Measurements from ENCODE around the gene TMEM52. TPM values are rescaled to one million over a fixed set of nuclear protein-coding genes. Genes with fewer than 3 reads are reported as not detected.

Gene TMEM52
- polyA plus RNA-seq, 1 donor from 2014 or later: 0.89 TPM

DNA sequence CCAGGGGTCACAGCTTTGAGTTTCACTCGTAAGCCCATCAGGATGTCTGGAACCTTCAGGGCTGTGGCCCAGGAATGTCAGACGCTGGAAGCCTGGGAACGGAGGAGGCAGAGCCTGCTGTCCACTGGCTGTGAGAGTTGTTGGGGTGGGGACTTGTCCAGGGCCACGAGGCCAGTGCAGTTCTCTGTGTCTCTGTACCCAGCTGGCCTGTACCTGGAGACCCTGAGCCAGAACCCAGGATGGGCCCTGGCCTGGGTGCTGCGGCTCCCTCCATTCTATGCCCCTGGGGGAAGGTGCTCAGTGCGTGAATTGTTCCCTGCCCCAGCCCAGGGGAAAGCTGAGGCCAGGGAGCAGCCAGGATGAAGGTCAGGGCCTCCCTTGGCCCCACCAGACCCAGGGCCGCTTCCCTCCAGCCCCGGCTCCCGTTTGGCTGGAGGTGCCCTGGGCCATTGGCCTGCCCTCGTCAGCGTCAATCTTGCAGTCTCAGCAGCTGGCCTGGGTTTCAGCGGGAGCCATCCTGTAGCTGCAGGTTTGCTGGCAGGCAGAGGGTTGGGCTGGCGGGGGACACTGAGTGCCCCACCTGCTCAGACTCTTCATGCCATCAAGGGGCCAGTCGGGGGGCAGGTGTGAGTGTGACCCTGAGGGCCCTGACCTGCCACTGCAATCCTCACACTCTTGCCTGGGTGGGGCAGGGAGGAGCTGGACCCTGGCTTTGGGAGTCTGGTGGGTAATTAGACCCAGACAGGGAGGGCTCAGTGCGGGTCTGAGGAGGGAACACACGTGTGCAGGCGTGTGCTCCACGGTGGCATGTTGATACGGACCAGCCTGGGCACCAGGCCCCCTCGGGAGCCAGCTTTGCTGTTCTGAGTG lies 4.7 kb downstream of the TMEM52 start:
- TF ChIP-seq TAF1 (IDR thresholded peaks at IDR 0.05; ENCODE audit: low read depth) (no peak), EZH2 (IDR thresholded peaks at IDR 0.05; ENCODE audit: borderline replicate concordance, insufficient read depth, low read length, poor library complexity, severe bottlenecking) (no peak), EP300 (conservative IDR thresholded peaks at IDR 0.05; ENCODE audit: poor library complexity, severe bottlenecking) (no peak), POLR2AphosphoS5 (IDR thresholded peaks at IDR 0.05) (no peak), RAD21 (conservative IDR thresholded peaks at IDR 0.05) (no peak), SMC3 (conservative IDR thresholded peaks at IDR 0.05; ENCODE audit: poor library complexity) (no peak), MXI1 (conservative IDR thresholded peaks at IDR 0.05; ENCODE audit: poor library complexity, severe bottlenecking) (no peak)
- TF ChIP-seq, protein P1, sequence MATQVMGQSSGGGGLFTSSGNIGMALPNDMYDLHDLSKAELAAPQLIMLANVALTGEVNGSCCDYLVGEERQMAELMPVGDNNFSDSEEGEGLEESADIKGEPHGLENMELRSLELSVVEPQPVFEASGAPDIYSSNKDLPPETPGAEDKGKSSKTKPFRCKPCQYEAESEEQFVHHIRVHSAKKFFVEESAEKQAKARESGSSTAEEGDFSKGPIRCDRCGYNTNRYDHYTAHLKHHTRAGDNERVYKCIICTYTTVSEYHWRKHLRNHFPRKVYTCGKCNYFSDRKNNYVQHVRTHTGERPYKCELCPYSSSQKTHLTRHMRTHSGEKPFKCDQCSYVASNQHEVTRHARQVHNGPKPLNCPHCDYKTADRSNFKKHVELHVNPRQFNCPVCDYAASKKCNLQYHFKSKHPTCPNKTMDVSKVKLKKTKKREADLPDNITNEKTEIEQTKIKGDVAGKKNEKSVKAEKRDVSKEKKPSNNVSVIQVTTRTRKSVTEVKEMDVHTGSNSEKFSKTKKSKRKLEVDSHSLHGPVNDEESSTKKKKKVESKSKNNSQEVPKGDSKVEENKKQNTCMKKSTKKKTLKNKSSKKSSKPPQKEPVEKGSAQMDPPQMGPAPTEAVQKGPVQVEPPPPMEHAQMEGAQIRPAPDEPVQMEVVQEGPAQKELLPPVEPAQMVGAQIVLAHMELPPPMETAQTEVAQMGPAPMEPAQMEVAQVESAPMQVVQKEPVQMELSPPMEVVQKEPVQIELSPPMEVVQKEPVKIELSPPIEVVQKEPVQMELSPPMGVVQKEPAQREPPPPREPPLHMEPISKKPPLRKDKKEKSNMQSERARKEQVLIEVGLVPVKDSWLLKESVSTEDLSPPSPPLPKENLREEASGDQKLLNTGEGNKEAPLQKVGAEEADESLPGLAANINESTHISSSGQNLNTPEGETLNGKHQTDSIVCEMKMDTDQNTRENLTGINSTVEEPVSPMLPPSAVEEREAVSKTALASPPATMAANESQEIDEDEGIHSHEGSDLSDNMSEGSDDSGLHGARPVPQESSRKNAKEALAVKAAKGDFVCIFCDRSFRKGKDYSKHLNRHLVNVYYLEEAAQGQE (IDR thresholded peaks at IDR 0.05; ENCODE audit: borderline replicate concordance): no peak
- TF ChIP-seq, protein P2, sequence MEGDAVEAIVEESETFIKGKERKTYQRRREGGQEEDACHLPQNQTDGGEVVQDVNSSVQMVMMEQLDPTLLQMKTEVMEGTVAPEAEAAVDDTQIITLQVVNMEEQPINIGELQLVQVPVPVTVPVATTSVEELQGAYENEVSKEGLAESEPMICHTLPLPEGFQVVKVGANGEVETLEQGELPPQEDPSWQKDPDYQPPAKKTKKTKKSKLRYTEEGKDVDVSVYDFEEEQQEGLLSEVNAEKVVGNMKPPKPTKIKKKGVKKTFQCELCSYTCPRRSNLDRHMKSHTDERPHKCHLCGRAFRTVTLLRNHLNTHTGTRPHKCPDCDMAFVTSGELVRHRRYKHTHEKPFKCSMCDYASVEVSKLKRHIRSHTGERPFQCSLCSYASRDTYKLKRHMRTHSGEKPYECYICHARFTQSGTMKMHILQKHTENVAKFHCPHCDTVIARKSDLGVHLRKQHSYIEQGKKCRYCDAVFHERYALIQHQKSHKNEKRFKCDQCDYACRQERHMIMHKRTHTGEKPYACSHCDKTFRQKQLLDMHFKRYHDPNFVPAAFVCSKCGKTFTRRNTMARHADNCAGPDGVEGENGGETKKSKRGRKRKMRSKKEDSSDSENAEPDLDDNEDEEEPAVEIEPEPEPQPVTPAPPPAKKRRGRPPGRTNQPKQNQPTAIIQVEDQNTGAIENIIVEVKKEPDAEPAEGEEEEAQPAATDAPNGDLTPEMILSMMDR (IDR thresholded peaks at IDR 0.05; ENCODE audit: poor library complexity, severe bottlenecking): no peak
- peaks cover 11% of the 10 kb centered on the region for H3K27me3 ChIP-seq (ENCODE audit: insufficient read depth, low read depth, low read length)
- H2AFZ ChIP-seq (ENCODE audit: low read depth, low read length): no peak overlapping the region

DNA sequence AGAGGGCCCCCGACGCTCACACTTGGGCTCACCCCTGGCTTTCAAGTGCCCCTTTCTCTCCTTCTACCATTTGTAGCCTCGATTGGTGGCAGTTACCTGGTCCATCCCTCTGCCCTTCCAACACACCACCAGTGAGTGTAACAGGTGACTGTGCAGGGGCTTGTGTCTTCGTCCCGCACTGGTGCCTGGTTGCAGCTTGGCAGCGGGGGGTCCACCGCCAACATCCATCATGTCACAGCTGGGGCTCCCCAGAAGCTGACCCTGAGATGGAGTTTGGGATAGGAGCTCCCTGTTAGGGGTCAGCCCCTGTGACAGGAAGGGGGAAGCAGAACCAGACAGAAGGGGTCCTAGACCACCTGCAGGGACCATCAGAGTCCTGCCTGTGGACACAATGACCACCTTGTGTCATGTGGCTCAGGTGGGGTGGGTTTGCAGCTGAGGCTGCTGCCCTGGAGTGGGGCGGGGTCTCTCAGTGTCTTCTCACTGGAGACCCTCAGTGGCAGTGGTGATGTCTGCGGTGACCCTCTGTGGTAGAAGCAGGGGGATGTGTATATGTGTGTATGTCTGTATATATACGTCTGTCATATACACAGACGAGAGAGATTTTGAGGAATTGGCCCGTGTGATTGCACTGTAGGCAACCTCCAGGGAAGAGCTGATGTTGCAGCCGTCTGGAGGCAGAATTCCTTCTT lies 7.6 kb downstream of the TMEM52 start:
- no peaks in the 10 kb centered on the region for H3K9me3 ChIP-seq (ENCODE audit: low read length)
- no peaks in the 10 kb centered on the region for H3K36me3 ChIP-seq (ENCODE audit: insufficient read depth, low read length)
- no peaks in the 10 kb centered on the region for H3K79me2 ChIP-seq (replicated peaks; ENCODE audit: insufficient read depth, low read length)
- no peak overlapping the region for H3K27ac ChIP-seq (ENCODE audit: low read length)
- H3K4me3 ChIP-seq (ENCODE audit: low read length): no peak overlapping the region
- H3K4me2 ChIP-seq (ENCODE audit: low read length): no peak overlapping the region
- H2AFZ ChIP-seq (ENCODE audit: low read depth, low read length): no peak overlapping the region
- no peaks in the 10 kb centered on the region for H3F3A ChIP-seq (ENCODE audit: insufficient read depth, low read length, poor library complexity, severe bottlenecking)
- no peaks in the 10 kb centered on the region for H4K20me1 ChIP-seq (ENCODE audit: insufficient read depth)
- TF ChIP-seq EZH2 (IDR thresholded peaks at IDR 0.05; ENCODE audit: borderline replicate concordance, insufficient read depth, low read length, poor library complexity, severe bottlenecking) (no peak), SMC3 (conservative IDR thresholded peaks at IDR 0.05; ENCODE audit: poor library complexity) (no peak), RAD21 (conservative IDR thresholded peaks at IDR 0.05) (no peak), EP300 (conservative IDR thresholded peaks at IDR 0.05; ENCODE audit: poor library complexity, severe bottlenecking) (no peak), MXI1 (conservative IDR thresholded peaks at IDR 0.05; ENCODE audit: poor library complexity, severe bottlenecking) (no peak), POLR2AphosphoS5 (IDR thresholded peaks at IDR 0.05) (no peak), TAF1 (IDR thresholded peaks at IDR 0.05; ENCODE audit: low read depth) (no peak)
- TF ChIP-seq, protein P1 (IDR thresholded peaks at IDR 0.05; ENCODE audit: borderline replicate concordance): no peak
- TF ChIP-seq, protein P2 (IDR thresholded peaks at IDR 0.05; ENCODE audit: poor library complexity, severe bottlenecking): no peak
- H3K9me2 ChIP-seq (ENCODE audit: insufficient read depth, low read length): no peaks in the 10 kb centered on the region
- no peak overlapping the region for H3K9ac ChIP-seq (ENCODE audit: low read length)
- no peaks in the 10 kb centered on the region for H3K27me3 ChIP-seq (ENCODE audit: insufficient read depth, low read depth, low read length)

More for the DNA sequence above, 4.7 kb downstream of the TMEM52 start:
- H3K9me3 ChIP-seq (ENCODE audit: low read length): no peaks in the 10 kb centered on the region
- no peak overlapping the region for H3K27ac ChIP-seq (ENCODE audit: low read length)
- H3K36me3 ChIP-seq (ENCODE audit: insufficient read depth, low read length): no peaks in the 10 kb centered on the region
- H3K9ac ChIP-seq (ENCODE audit: low read length): no peak overlapping the region
- no peaks in the 10 kb centered on the region for H4K20me1 ChIP-seq (ENCODE audit: insufficient read depth)
- no peaks in the 10 kb centered on the region for H3K79me2 ChIP-seq (replicated peaks; ENCODE audit: insufficient read depth, low read length)
- H3K4me2 ChIP-seq (ENCODE audit: low read length): no peak overlapping the region
- no peak overlapping the region for H3K4me3 ChIP-seq (ENCODE audit: low read length)
- H3K9me2 ChIP-seq (ENCODE audit: insufficient read depth, low read length): no peaks in the 10 kb centered on the region
- no peaks in the 10 kb centered on the region for H3F3A ChIP-seq (ENCODE audit: insufficient read depth, low read length, poor library complexity, severe bottlenecking)
